Esophagus muscularis mucosa (tissue), 4 donors: ENCODE results near the gene SERPINI1. TPM values are rescaled to one million over a fixed set of nuclear protein-coding genes. Genes with fewer than 3 reads are reported as not detected.
A peak's percentile ranks its signal among the peaks of the same experiment; 100 is the strongest.

ENCODE experiments used
- DNase-seq: peaks from one replicate; pipeline ENCODE4 v3.0.0-alpha.2; 2017; ENCODE audit errors: extremely low spot score
- H3K27ac ChIP-seq, 4 donors: fragments of 200-600 bp; sonication (generic); replicated peaks in 1 of 4; 1 replicate in 3 of 4; 2 replicates in 1 of 4; pipeline ENCODE4 v1.5.1; 2016 to 2019; ENCODE audit warnings: mild to moderate bottlenecking in 1 of 4
- H3K27me3 ChIP-seq, 4 donors: fragments of 200-600 bp; sonication (generic); one replicate each; pipeline versions ENCODE4 v1.5.1 to v1.6.0; 2016 to 2019
- H3K36me3 ChIP-seq, 4 donors: fragments of 200-600 bp; sonication (generic); one replicate each; pipeline ENCODE4 v1.5.1; 2016 to 2019
- H3K4me1 ChIP-seq, 4 donors: fragments of 200-600 bp; sonication (generic); one replicate each; pipeline ENCODE4 v1.5.1; 2016 to 2019
- H3K4me3 ChIP-seq, 4 donors: fragments of 200-600 bp; sonication (generic); 1 replicate in 2 of 4; 2 replicates in 2 of 4; pipeline ENCODE4 v1.5.1; 2016 to 2019; ENCODE audit warnings: mild to moderate bottlenecking in 4 of 4, moderate library complexity in 1 of 4
- H3K9me3 ChIP-seq, 4 donors: fragments of 200-600 bp; sonication (generic); 1 replicate in 3 of 4; 2 replicates in 1 of 4; pipeline ENCODE4 v1.5.1; 2016 to 2019
- EP300 ChIP-seq: sonication (generic); formaldehyde crosslinking; IDR thresholded peaks from one replicate; pipeline ENCODE4 v1.6.1; 2017; ENCODE audit warnings: antibody characterized with exemption
- POLR2A ChIP-seq: fragments of 450-650 bp; IDR thresholded peaks from one replicate; pipeline ENCODE4 v1.6.1; 2017; ENCODE audit warnings: antibody characterized with exemption, moderate library complexity, mild to moderate bottlenecking, low read depth
- POLR2AphosphoS5 ChIP-seq, 2 donors: sonication (generic); formaldehyde crosslinking; IDR thresholded peaks; one replicate each; pipeline ENCODE4 v1.6.1; 2017; ENCODE audit warnings: antibody characterized with exemption in 2 of 2
- WGBS: methylation state at CpG from one replicate; pipeline ENCODE4 v1.1.5; 2018; 5-methylcytosine and 5-hydroxymethylcytosine counted together
- intact Hi-C: fragments of 100-400 bp; cut with DNase I; formaldehyde crosslinking; loops from one replicate; pipeline ENCODE4 v1.15.1; 2023
- total RNA-seq, 4 donors: library from RNA; depleted of rRNA; stranded (reverse); fragments of >200 nt; gene quantifications; one replicate each; pipeline versions ENCODE4 v1.1.0 to v1.2.1, GENCODE V29; 2016
- TF ChIP-seq, protein P1 (sequence below), 3 experiments: fragments of 200-600 bp in 2 of 3; fragments of 450-650 bp in 1 of 3; sonication (generic) in 2 of 3; IDR thresholded peaks; one replicate each; pipeline ENCODE4 v1.5.1; 2017 to 2019; ENCODE audit warnings: antibody characterized with exemption in 3 of 3, mild to moderate bottlenecking in 2 of 3, moderate library complexity in 1 of 3

SERPINI1 gene
- total RNA-seq, 4 donors from 2014 or later: 3.1 to 7.1 (median 4.1) TPM

DNA sequence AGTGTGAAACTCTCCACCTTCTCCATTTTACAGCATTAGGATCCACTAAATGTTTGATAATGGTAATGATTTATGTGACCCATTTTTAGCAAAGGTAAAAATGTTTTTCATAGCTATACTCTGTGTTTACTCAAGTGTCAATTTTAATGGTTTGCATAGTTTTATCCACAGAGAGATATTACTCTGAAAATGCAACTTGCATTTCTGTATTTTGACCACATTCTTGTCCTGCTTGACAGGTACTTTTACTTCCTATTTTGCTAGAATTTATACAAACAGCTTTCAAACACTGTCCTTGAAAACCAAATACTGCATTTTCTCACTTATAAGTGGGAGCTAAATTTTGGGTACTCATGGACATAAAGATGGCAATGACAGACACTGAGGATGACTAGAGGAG lies 62.9 kb downstream of the SERPINI1 start:
- H3K4me1 ChIP-seq: no peaks in the 10 kb centered on the region

DNA sequence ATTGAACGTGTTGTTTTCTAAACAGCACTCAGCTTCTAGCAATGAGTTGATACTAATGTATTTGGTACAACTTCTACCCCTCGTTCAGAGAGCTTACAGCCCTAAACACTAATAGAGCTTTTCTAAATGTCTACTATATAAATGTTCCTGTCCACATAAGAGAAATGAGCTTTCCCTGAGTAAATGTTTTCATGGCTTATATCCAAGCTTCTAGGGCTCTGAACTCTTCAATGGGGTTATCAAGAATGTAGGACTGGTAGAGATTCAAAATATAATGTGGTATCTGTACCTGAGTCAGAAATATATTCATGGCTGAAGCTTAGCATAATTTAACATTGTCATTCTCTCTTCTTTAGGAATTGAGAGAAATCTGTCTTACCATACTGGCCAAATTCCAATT lies 73.4 kb downstream of the SERPINI1 start:
- Histone ChIP-seq H3K9me3 (no peaks in the 10 kb centered on the region), H3K27ac (no peak overlapping the region), H3K4me3 (no peak overlapping the region), H3K4me1 (peaks cover 14 to 29% (median 21%) of the 10 kb centered on the region in 4 donors), H3K27me3 (no peaks in the 10 kb centered on the region), H3K36me3 (no peaks in the 10 kb centered on the region)
- WGBS: 57% methylated on average over 2 of the region's 2 CpGs
- intact Hi-C loops: no loop called here
- no peak for DNase-seq
- no peak for TF ChIP-seq POLR2AphosphoS5 (IDR thresholded peaks at IDR 0.05)
- no peak for TF ChIP-seq EP300
- TF ChIP-seq, protein P1, sequence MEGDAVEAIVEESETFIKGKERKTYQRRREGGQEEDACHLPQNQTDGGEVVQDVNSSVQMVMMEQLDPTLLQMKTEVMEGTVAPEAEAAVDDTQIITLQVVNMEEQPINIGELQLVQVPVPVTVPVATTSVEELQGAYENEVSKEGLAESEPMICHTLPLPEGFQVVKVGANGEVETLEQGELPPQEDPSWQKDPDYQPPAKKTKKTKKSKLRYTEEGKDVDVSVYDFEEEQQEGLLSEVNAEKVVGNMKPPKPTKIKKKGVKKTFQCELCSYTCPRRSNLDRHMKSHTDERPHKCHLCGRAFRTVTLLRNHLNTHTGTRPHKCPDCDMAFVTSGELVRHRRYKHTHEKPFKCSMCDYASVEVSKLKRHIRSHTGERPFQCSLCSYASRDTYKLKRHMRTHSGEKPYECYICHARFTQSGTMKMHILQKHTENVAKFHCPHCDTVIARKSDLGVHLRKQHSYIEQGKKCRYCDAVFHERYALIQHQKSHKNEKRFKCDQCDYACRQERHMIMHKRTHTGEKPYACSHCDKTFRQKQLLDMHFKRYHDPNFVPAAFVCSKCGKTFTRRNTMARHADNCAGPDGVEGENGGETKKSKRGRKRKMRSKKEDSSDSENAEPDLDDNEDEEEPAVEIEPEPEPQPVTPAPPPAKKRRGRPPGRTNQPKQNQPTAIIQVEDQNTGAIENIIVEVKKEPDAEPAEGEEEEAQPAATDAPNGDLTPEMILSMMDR (IDR thresholded peaks at IDR 0.05): no peak
- TF ChIP-seq POLR2A: no peak

More for the DNA sequence above, 62.9 kb downstream of the SERPINI1 start:
- H3K27ac ChIP-seq: no peak overlapping the region
- H3K9me3 ChIP-seq: no peaks in the 10 kb centered on the region
- intact Hi-C loops: no loop called here
- H3K27me3 ChIP-seq: no peaks in the 10 kb centered on the region
- no peaks in the 10 kb centered on the region for H3K36me3 ChIP-seq
- TF ChIP-seq POLR2AphosphoS5 (IDR thresholded peaks at IDR 0.05): no peak
- no peak for TF ChIP-seq EP300
- no peak for TF ChIP-seq POLR2A
- TF ChIP-seq, protein P1 (IDR thresholded peaks at IDR 0.05): no peak
- no peak overlapping the region for H3K4me3 ChIP-seq
- no peak for DNase-seq

DNA sequence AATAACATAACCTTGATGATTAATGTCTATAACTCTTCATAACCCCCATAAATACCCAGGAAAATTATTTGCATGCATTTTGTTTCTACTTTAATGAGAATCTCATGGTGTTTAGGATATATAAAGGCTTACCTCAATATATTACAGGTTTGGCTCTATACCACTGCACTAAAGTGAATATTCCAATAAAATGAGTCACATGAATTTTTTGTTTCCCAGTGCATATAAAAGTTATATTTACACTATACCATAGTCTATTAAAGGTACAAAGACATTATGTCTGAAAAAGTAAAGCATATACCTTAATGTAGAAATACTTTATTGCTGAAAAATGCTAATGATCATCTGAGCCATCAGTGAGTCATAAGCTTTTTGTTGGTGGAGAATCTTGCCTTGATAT lies 74.7 kb downstream of the SERPINI1 start:
- intact Hi-C loops: no loop called here
- H3K4me3 ChIP-seq: no peak overlapping the region
- H3K36me3 ChIP-seq: no peaks in the 10 kb centered on the region
- H3K27ac ChIP-seq: no peak overlapping the region
- TF ChIP-seq, protein P1 (IDR thresholded peaks at IDR 0.05): no peak
- TF ChIP-seq POLR2A (no peak), POLR2AphosphoS5 (IDR thresholded peaks at IDR 0.05) (no peak), EP300 (no peak)
- no peak for DNase-seq
- H3K4me1 ChIP-seq: peaks cover 22 to 43% (median 34%) of the 10 kb centered on the region in 4 donors
- H3K9me3 ChIP-seq: no peaks in the 10 kb centered on the region
- no peaks in the 10 kb centered on the region for H3K27me3 ChIP-seq

DNA sequence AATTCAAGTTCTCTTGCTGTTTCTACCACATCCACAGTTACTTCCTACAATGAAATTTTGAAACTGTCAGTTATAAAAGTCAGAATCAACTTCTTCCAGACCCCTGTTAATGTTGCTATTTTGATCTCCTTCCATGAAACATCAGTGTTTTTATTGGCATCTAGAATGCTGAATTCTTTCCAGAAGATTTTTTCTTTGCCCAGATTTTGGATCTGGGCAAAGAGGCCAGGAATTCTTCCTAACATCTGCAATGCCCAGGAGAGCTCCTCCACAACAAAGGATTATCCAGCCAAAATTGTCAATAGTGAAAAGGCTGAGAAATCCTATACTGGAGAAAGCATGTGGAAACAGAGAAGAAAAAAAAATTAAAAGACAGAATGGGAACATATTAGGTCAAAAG lies 75.5 kb downstream of the SERPINI1 start:
- intact Hi-C loops: no loop called here
- H3K4me3 ChIP-seq: no peak overlapping the region
- no peaks in the 10 kb centered on the region for H3K36me3 ChIP-seq
- H3K27ac ChIP-seq: no peak overlapping the region
- DNase-seq: no peak
- H3K4me1 ChIP-seq: peaks cover 30 to 45% (median 38%) of the 10 kb centered on the region in 4 donors
- TF ChIP-seq POLR2A (no peak), POLR2AphosphoS5 (IDR thresholded peaks at IDR 0.05) (no peak)
- H3K9me3 ChIP-seq: no peaks in the 10 kb centered on the region
- no peaks in the 10 kb centered on the region for H3K27me3 ChIP-seq

DNA sequence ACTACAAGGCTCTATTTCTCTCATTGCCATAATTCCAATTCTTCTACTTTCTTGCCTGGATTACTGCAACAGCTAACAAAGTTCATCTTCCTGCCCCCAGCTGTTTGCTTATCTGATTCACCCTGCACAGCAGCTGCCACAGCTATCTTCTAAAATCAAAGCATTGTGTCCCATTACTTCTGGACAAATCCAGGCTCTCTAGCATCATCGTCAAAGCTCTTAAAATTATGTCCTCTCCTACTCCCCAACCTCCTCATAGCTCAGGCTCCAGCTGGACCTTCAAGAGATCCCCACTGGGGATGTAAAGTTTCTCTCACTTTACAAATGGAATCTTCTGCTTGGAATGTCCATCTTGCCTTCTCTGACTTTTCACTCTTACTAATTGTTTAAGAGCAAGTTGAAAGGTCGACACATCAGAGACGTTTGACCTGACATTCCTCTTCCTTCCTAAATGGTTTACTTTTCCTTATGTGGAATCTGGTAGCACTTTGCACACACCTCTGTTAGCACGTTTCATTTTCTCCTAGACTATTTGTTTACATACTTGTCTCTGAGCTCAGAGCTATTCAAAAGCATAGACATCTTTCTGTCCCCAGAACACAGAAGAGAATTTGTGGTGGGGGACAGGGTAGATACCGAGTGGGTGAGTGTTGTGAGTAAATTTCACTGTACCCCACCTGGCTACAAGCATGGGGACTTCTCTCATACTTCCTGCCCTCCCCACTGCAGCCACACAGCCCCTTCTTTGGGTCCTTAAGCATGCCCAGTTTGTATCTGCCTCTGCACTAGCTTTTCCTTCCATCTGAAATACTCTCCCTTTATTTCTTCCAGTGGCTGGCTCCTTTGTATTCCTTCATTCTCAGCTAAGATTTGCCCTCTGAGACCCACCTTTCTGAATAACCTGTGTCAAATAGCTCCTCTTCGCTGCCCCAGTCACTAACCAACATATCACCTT lies 77.9 kb downstream of the SERPINI1 start:
- Histone ChIP-seq H3K4me1 (peaks cover 30 to 45% (median 38%) of the 10 kb centered on the region in 4 donors), H3K9me3 (no peaks in the 10 kb centered on the region), H3K4me3 (no peak overlapping the region), H3K27ac (peak overlapping the region; percentile 10 to 64 (median 44)), H3K27me3 (no peaks in the 10 kb centered on the region), H3K36me3 (no peaks in the 10 kb centered on the region)
- TF ChIP-seq, protein P1 (IDR thresholded peaks at IDR 0.05): no peak
- no peak for TF ChIP-seq EP300
- TF ChIP-seq POLR2AphosphoS5 (IDR thresholded peaks at IDR 0.05): no peak
- no peak for TF ChIP-seq POLR2A
- intact Hi-C loops: no loop called here
- 52% methylated on average over 6 of the region's 6 CpGs for whole genome bisulfite sequencing
- no peak for DNase-seq
